Hepatocyte (in vitro differentiated cells): Measurements from ENCODE around the gene PDSS2. TPM values are rescaled to one million over a fixed set of nuclear protein-coding genes. Genes with fewer than 3 reads are reported as not detected.

Experiments used
- DNase-seq: peaks from one replicate; pipeline ENCODE4 v3.0.0-alpha.2; 2016; ENCODE audit warnings: low spot score
- H2AFZ ChIP-seq: fragments of 200-600 bp; sonication (generic); 2 replicates; pipeline ENCODE4 v1.6.0; 2016; ENCODE audit warnings: antibody characterized with exemption, mild to moderate bottlenecking
- H3K27ac ChIP-seq: fragments of 200-600 bp; sonication (generic); 2 replicates; pipeline ENCODE4 v1.5.1; 2016; ENCODE audit warnings: mild to moderate bottlenecking
- H3K27me3 ChIP-seq: fragments of 200-600 bp; sonication (generic); 2 replicates; pipeline ENCODE4 v1.6.1; 2016
- H3K36me3 ChIP-seq: fragments of 200-600 bp; sonication (generic); replicated peaks from 2 replicates; pipeline ENCODE4 v1.5.1; 2016; ENCODE audit warnings: low read depth; ENCODE audit not compliant: insufficient read depth
- H3K4me1 ChIP-seq: fragments of 200-600 bp; sonication (generic); 2 replicates; pipeline ENCODE4 v1.5.1; 2016; ENCODE audit warnings: mild to moderate bottlenecking, moderate library complexity; ENCODE audit not compliant: insufficient read depth
- H3K4me2 ChIP-seq: fragments of 200-600 bp; sonication (generic); 2 replicates; pipeline ENCODE4 v1.6.0; 2016
- H3K4me3 ChIP-seq: fragments of 200-600 bp; sonication (generic); 2 replicates; pipeline ENCODE4 v1.5.1; 2016; ENCODE audit warnings: mild to moderate bottlenecking
- H3K79me2 ChIP-seq: fragments of 200-600 bp; sonication (generic); 2 replicates; pipeline ENCODE4 v1.6.0; 2017; ENCODE audit warnings: mild to moderate bottlenecking
- H3K9me2 ChIP-seq: fragments of 200-600 bp; sonication (generic); replicated peaks from 2 replicates; pipeline ENCODE4 v1.6.0; 2017; ENCODE audit warnings: mild to moderate bottlenecking; ENCODE audit not compliant: insufficient read depth
- H3K9me3 ChIP-seq: fragments of 200-600 bp; sonication (generic); 2 replicates; pipeline ENCODE4 v1.5.1; 2016; ENCODE audit warnings: low read depth, mild to moderate bottlenecking
- H4K20me1 ChIP-seq: fragments of 200-600 bp; sonication (generic); 2 replicates; pipeline ENCODE4 v1.6.0; 2016; ENCODE audit warnings: mild to moderate bottlenecking; ENCODE audit not compliant: insufficient read depth, poor library complexity, severe bottlenecking
- EZH2 ChIP-seq: fragments of 200-600 bp; sonication (generic); IDR thresholded peaks from 2 replicates; pipeline ENCODE4 v1.6.1; 2016; ENCODE audit warnings: antibody characterized with exemption, mild to moderate bottlenecking, borderline replicate concordance
- EZH2phosphoT487 ChIP-seq: fragments of 200-600 bp; sonication (generic); IDR thresholded peaks from one replicate; pipeline ENCODE4 v1.6.1; 2018; ENCODE audit warnings: antibody characterized with exemption, mild to moderate bottlenecking, low read depth, moderate library complexity; ENCODE audit not compliant: unreplicated experiment, severe bottlenecking
- WGBS: methylation state at CpG from one replicate; pipeline ENCODE4 v1.1.6; 2016; ENCODE audit warnings: low lambda C conversion rate; ENCODE audit errors: missing lambda C conversion rate; 5-methylcytosine and 5-hydroxymethylcytosine counted together
- polyA plus RNA-seq: library from polyadenylated mRNA; unstranded; fragments of >200 nt; fragmentation: Nextera tagmentation; extraction: Ambion mirVana; gene quantifications from 2 replicates; pipeline ENCODE4 v1.2.1, GENCODE V29; 2016
- total RNA-seq: library from RNA; depleted of rRNA; stranded (reverse); fragments of >200 nt; gene quantifications from 2 replicates; pipeline ENCODE4 v1.2.3, GENCODE V29; 2014
- TF ChIP-seq, protein P1 (sequence below): fragments of 200-600 bp; sonication (generic); IDR thresholded peaks from 2 replicates; pipeline ENCODE4 v1.5.1; 2016; ENCODE audit warnings: antibody characterized with exemption, mild to moderate bottlenecking; ENCODE audit not compliant: poor library complexity

The PDSS2 gene
- total and polyA plus RNA-seq, 2 experiments from 2014 or later = 15.3 to 18.2 TPM

GRCh38 chr6:107473660-107474059 lies 14.3 kb upstream of the PDSS2 start:
- Histone ChIP-seq H3K27me3 (no peaks in the 10 kb centered on the region), H3K36me3 (no peaks in the 10 kb centered on the region), H3K9me2 (no peaks in the 10 kb centered on the region), H2AFZ (no peak overlapping the region), H3K4me1 (no peaks in the 10 kb centered on the region), H3K79me2 (no peaks in the 10 kb centered on the region), H3K4me3 (no peak overlapping the region), H3K4me2 (no peak overlapping the region), H3K27ac (no peak overlapping the region), H4K20me1 (no peaks in the 10 kb centered on the region), H3K9me3 (no peaks in the 10 kb centered on the region)
- DNase-seq = no peak
- WGBS = 23% methylated on average over 5 of the region's 5 CpGs
- TF ChIP-seq EZH2 = no peak
- no peak for TF ChIP-seq EZH2phosphoT487

DNA sequence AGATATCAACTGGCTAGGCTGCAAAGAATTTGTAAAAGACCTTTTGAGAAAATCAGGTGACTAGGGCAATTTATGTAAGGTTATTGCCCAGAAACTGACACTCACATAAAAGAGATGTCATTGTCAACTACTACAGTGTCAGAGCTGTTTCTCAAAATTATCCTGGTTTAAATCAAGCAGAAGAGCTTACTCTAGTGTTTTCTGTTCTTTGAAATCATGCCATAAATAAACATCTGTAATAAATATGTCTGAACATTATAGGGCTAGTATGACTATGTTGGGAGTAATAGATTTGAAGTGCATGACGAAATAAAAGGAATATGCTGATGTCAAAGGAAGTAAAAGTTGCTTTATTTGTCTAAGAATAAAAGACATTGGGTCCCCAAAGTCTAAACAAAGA lies 11.0 kb upstream of the PDSS2 start:
- 88% methylated on average over 1 of the region's 1 CpG for WGBS
- no peak overlapping the region for H3K27ac ChIP-seq
- no peaks in the 10 kb centered on the region for H3K27me3 ChIP-seq
- no peaks in the 10 kb centered on the region for H3K79me2 ChIP-seq
- no peaks in the 10 kb centered on the region for H3K36me3 ChIP-seq
- no peaks in the 10 kb centered on the region for H3K4me1 ChIP-seq
- TF ChIP-seq EZH2phosphoT487 (no peak), EZH2 (no peak)
- TF ChIP-seq, protein P1, sequence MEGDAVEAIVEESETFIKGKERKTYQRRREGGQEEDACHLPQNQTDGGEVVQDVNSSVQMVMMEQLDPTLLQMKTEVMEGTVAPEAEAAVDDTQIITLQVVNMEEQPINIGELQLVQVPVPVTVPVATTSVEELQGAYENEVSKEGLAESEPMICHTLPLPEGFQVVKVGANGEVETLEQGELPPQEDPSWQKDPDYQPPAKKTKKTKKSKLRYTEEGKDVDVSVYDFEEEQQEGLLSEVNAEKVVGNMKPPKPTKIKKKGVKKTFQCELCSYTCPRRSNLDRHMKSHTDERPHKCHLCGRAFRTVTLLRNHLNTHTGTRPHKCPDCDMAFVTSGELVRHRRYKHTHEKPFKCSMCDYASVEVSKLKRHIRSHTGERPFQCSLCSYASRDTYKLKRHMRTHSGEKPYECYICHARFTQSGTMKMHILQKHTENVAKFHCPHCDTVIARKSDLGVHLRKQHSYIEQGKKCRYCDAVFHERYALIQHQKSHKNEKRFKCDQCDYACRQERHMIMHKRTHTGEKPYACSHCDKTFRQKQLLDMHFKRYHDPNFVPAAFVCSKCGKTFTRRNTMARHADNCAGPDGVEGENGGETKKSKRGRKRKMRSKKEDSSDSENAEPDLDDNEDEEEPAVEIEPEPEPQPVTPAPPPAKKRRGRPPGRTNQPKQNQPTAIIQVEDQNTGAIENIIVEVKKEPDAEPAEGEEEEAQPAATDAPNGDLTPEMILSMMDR = no peak
- no peak for DNase-seq
- H2AFZ ChIP-seq = no peak overlapping the region
- H4K20me1 ChIP-seq = no peaks in the 10 kb centered on the region
- H3K4me3 ChIP-seq = no peak overlapping the region
- H3K4me2 ChIP-seq = no peak overlapping the region
- H3K9me2 ChIP-seq = no peaks in the 10 kb centered on the region
- no peaks in the 10 kb centered on the region for H3K9me3 ChIP-seq

DNA sequence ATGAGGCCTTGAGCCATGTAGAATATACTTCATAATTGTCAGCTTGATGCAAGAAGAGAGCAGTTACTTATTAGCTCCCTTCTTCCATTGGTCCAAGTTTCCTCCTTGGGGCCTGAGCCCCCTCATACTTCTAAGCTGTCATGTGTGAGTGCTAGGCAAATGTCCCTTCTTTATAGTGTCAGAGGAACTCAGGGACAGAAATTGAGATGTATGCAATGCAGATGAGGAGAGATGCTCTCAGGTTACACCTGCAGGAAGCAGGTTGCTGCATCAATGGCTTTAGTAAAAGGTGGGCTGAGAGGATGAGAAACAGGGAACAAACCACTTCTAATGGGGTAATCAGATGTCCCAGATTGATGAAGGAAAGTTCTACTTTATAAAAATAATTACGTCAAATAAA lies 6.7 kb upstream of the PDSS2 start:
- no peak overlapping the region for H3K4me2 ChIP-seq
- TF ChIP-seq EZH2 = no peak
- TF ChIP-seq, protein P1 = no peak
- no peak for TF ChIP-seq EZH2phosphoT487
- H3K36me3 ChIP-seq = no peaks in the 10 kb centered on the region
- no peaks in the 10 kb centered on the region for H4K20me1 ChIP-seq
- no peak overlapping the region for H3K27ac ChIP-seq
- H3K4me3 ChIP-seq = no peak overlapping the region
- H3K9me3 ChIP-seq = no peaks in the 10 kb centered on the region
- H2AFZ ChIP-seq = no peak overlapping the region
- 88% methylated on average over 1 of the region's 1 CpG for WGBS
- no peaks in the 10 kb centered on the region for H3K4me1 ChIP-seq
- H3K9me2 ChIP-seq = no peaks in the 10 kb centered on the region
- no peaks in the 10 kb centered on the region for H3K79me2 ChIP-seq
- no peak for DNase-seq
- no peaks in the 10 kb centered on the region for H3K27me3 ChIP-seq

DNA sequence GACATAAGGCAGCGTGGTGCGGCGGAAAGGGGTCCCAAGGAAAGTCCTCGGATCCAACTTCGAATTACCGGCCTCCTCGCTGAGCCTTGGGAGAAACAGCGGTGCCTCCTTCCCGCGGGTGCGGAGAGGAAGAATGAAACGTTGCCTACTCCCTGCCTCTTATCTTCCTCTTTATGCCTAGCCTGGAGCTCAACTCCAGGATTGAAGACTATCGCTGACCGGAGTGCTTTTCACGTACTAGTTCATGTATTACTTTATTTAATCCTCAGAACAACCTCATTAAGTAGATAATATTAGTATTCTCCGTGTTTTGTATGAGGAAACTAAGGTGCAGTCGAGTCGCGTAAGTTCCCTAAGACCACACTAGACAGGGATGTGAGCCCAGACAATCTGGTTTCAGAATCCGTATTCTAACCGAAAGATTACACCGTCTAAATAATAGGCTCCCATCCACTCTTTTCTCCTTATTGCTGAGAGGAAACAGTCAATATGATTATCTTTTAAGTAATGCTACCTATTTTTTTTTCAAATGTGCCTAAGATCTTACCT lies 793 bp upstream of the PDSS2 start:
- H3K4me3 ChIP-seq = peak overlapping the region; percentile 53
- H3K9me2 ChIP-seq = no peaks in the 10 kb centered on the region
- peak overlapping the region; percentile 83 for H3K4me2 ChIP-seq
- peak overlapping the region; percentile 83 for H3K27ac ChIP-seq
- peaks cover 29% of the 10 kb centered on the region for H3K79me2 ChIP-seq
- H3K9me3 ChIP-seq = no peaks in the 10 kb centered on the region
- no peak for DNase-seq
- WGBS = 33% methylated on average over 22 of the region's 22 CpGs
- H4K20me1 ChIP-seq = no peaks in the 10 kb centered on the region
- peak overlapping the region; percentile 81 for H2AFZ ChIP-seq
- H3K36me3 ChIP-seq = no peaks in the 10 kb centered on the region
- no peaks in the 10 kb centered on the region for H3K4me1 ChIP-seq
- TF ChIP-seq, protein P1 = no peak
- no peak for TF ChIP-seq EZH2
- TF ChIP-seq EZH2phosphoT487 = no peak
- no peaks in the 10 kb centered on the region for H3K27me3 ChIP-seq
